GM12878 (cell line): ENCODE data around the gene LMLN. TPM values are rescaled to one million over a fixed set of nuclear protein-coding genes. Genes with fewer than 3 reads are reported as not detected.
A peak's percentile ranks its signal among the peaks of the same experiment; 100 is the strongest.

Experiments used
- ATF3 ChIP-seq: IDR thresholded peaks from 2 replicates; pipeline ENCODE4 v1.6.1; 2011; ENCODE audit warnings: low read depth, mild to moderate bottlenecking, low read length, moderate library complexity, borderline replicate concordance; ENCODE audit errors: extremely low read depth
- ATF7 ChIP-seq: fragments of 450-650 bp; IDR thresholded peaks from 2 replicates; pipeline ENCODE4 v1.6.1; 2016; ENCODE audit warnings: low read depth, mild to moderate bottlenecking
- BHLHE40 ChIP-seq, 2 experiments: fragments of 450-650 bp in 1 of 2; IDR thresholded peaks; 2 replicates each; pipeline ENCODE4 v1.6.1; 2011 to 2017; ENCODE audit warnings: low read depth in 2 of 2, borderline replicate concordance in 1 of 2, improper control_type of control experiment in 1 of 2, low read length in 1 of 2, mild to moderate bottlenecking in 1 of 2
- CBX5 ChIP-seq: sonication (generic); IDR thresholded peaks from 2 replicates; pipeline ENCODE4 v1.6.1; 2016; ENCODE audit warnings: low read depth, moderate library complexity, mild to moderate bottlenecking, inconsistent platforms
- CHD2 ChIP-seq: IDR thresholded peaks from 2 replicates; pipeline ENCODE4 v1.6.1; 2011; ENCODE audit warnings: low read depth, low read length, improper control_type of control experiment, borderline replicate concordance
- CREB1 ChIP-seq: IDR thresholded peaks from 2 replicates; pipeline ENCODE4 v1.6.1; 2012; ENCODE audit warnings: low read depth, mild to moderate bottlenecking, inconsistent platforms
- E2F4 ChIP-seq: IDR thresholded peaks from 2 replicates; pipeline ENCODE4 v1.6.1; 2012; ENCODE audit warnings: low read depth, low read length, improper control_type of control experiment
- EZH2 ChIP-seq: IDR thresholded peaks from 2 replicates; pipeline ENCODE4 v1.6.1; 2012; ENCODE audit warnings: low read depth, mild to moderate bottlenecking, control low read depth, inconsistent platforms, low read length, borderline replicate concordance; ENCODE audit not compliant: control insufficient read depth
- FOXK2 ChIP-seq: fragments of 450-650 bp; IDR thresholded peaks from 2 replicates; pipeline ENCODE4 v1.6.1; 2017; ENCODE audit warnings: mild to moderate bottlenecking, moderate library complexity
- FOXM1 ChIP-seq: IDR thresholded peaks from 2 replicates; pipeline ENCODE4 v1.6.1; 2012; ENCODE audit warnings: low read depth, mild to moderate bottlenecking, inconsistent platforms, low read length, moderate library complexity
- GATAD2B ChIP-seq: fragments of 450-650 bp; conservative IDR thresholded peaks from 2 replicates; pipeline ENCODE4 v1.6.1; 2017; ENCODE audit warnings: low read depth, mild to moderate bottlenecking, moderate library complexity
- MEF2A ChIP-seq: IDR thresholded peaks from 2 replicates; pipeline ENCODE4 v1.6.1; 2011; ENCODE audit warnings: low read depth, mild to moderate bottlenecking, low read length, moderate library complexity; ENCODE audit not compliant: insufficient read depth
- NBN ChIP-seq: fragments of 450-650 bp; IDR thresholded peaks from 2 replicates; pipeline ENCODE4 v1.6.1; 2016
- NR2C1 ChIP-seq: fragments of 450-650 bp; IDR thresholded peaks from 2 replicates; pipeline ENCODE4 v1.6.1; 2017; ENCODE audit warnings: antibody characterized with exemption, mild to moderate bottlenecking, moderate library complexity
- NR2C2 ChIP-seq: IDR thresholded peaks from 2 replicates; pipeline ENCODE4 v1.6.1; 2011; ENCODE audit warnings: borderline replicate concordance, low read depth; ENCODE audit not compliant: control insufficient read depth, insufficient read length
- PAX5 ChIP-seq: IDR thresholded peaks from 2 replicates; pipeline ENCODE4 v1.6.1; 2011; ENCODE audit warnings: low read depth, low read length, borderline replicate concordance
- RUNX3 ChIP-seq: IDR thresholded peaks from 2 replicates; pipeline ENCODE4 v1.6.1; 2012; ENCODE audit warnings: low read length, inconsistent platforms
- STAT1 ChIP-seq: fragments of 450-650 bp; conservative IDR thresholded peaks from 2 replicates; pipeline ENCODE4 v1.6.1; 2014; ENCODE audit warnings: antibody characterized with exemption, mild to moderate bottlenecking
- SUZ12 ChIP-seq: fragments of 200-600 bp; sonication (generic); IDR thresholded peaks from one replicate; pipeline ENCODE4 v1.6.1; 2018; ENCODE audit warnings: antibody characterized with exemption, mild to moderate bottlenecking; ENCODE audit not compliant: unreplicated experiment
- TBL1XR1 ChIP-seq: IDR thresholded peaks from 2 replicates; pipeline ENCODE4 v1.6.1; 2012; ENCODE audit warnings: low read depth, low read length, improper control_type of control experiment
- ZBED1 ChIP-seq: IDR thresholded peaks from 2 replicates; pipeline ENCODE4 v1.6.1; 2016; ENCODE audit warnings: borderline replicate concordance
- ZNF622 ChIP-seq: fragments of 450-650 bp; IDR thresholded peaks from 2 replicates; pipeline ENCODE4 v1.6.1; 2017; ENCODE audit warnings: mild to moderate bottlenecking, inconsistent platforms
- polyA plus RNA-seq, 11 experiments: library from polyadenylated mRNA; depleted of rRNA in 4 of 11; unstranded in 6 of 11; stranded (reverse) in 5 of 11; fragments of >200 nt; fragmentation: Nextera tagmentation in 4 of 11; fragmentation: Illumina TruSeq in 1 of 11; extraction: Ambion mirVana in 4 of 11; extraction: Trizol in 1 of 11; gene quantifications; 1 replicate in 1 of 11; 2 replicates in 10 of 11; pipeline versions ENCODE4 v1.2.1 to v1.2.3, GENCODE V29; 2011 to 2016; ENCODE audit warnings: inconsistent platforms in 2 of 11, missing spikeins in 2 of 11, low read depth in 1 of 11
- total RNA-seq, 4 experiments: library from RNA; depleted of rRNA in 3 of 4; stranded (reverse); fragments of >200 nt in 3 of 4; fragmentation: Illumina TruSeq in 1 of 4; extraction: Trizol in 1 of 4; gene quantifications; 2 replicates each; pipeline versions ENCODE4 v1.2.1 to v1.2.3, GENCODE V29; 2013 to 2021
- TF ChIP-seq, protein P1 (sequence below): fragments of 450-650 bp; IDR thresholded peaks from 2 replicates; pipeline ENCODE4 v1.6.1; 2016; ENCODE audit warnings: mild to moderate bottlenecking
- TF ChIP-seq, protein P2 (sequence below): IDR thresholded peaks from 2 replicates; pipeline ENCODE4 v1.6.1; 2012; ENCODE audit warnings: low read depth, low read length, improper control_type of control experiment
- TF ChIP-seq, protein P3 (sequence below): fragments of 450-650 bp; formaldehyde crosslinking; IDR thresholded peaks from 2 replicates; pipeline ENCODE4 v1.4.0; 2022; ENCODE audit warnings: mild to moderate bottlenecking, moderate library complexity

LMLN gene
- total and polyA plus RNA-seq, 10 of the 15 experiments (the other 5 are each of a cell fraction or from before 2014, with no cell fraction given): 0.02 to 1.7 (median 0.81) TPM

DNA sequence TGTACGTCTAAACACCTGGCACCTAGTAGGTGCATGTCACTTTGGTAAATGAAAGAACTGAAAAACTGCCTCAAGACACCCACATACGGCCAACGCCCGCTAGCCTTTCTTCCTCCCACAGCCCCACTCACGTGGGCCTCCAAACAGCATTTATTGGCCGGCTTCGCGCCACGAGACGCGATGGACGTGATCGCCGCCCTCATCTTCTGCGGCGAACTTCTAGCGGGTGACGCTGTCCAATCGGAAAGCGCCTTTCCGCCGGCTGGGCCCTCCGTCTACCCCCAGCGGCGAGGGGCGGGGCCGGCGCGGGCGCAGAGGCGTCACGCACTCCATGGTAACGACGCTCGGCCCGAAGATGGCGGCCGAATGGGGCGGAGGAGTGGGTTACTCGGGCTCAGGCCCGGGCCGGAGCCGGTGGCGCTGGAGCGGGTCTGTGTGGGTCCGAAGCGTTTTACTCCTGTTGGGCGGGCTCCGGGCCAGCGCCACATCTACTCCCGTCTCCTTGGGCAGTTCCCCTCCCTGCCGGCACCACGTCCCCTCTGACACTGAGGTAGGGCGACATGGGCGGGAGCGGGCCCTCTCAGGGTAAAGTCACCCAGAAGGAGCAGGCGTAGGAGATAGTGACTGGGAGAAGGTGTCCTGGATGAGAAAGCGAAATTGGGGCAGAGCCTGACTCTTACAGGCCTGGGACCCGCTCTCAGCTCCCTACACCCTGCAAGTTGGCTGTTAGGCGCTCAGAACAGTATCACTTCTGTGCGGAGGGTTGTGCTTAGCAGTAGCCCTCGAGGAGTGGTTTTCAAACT is at the start of gene LMLN (continued):
- TF ChIP-seq BHLHE40 (IDR thresholded peaks at IDR 0.05; ENCODE audit: borderline replicate concordance in 1 of 2, low read depth in 2 of 2, low read length in 1 of 2): peak; percentile 80 to 89; a peak in 3 of 4 replicates
- TF ChIP-seq ZNF622: no peak
- no peak for TF ChIP-seq MEF2A
- no peak; the same call in 1 of the 2 replicates for TF ChIP-seq NBN
- TF ChIP-seq, protein P1, sequence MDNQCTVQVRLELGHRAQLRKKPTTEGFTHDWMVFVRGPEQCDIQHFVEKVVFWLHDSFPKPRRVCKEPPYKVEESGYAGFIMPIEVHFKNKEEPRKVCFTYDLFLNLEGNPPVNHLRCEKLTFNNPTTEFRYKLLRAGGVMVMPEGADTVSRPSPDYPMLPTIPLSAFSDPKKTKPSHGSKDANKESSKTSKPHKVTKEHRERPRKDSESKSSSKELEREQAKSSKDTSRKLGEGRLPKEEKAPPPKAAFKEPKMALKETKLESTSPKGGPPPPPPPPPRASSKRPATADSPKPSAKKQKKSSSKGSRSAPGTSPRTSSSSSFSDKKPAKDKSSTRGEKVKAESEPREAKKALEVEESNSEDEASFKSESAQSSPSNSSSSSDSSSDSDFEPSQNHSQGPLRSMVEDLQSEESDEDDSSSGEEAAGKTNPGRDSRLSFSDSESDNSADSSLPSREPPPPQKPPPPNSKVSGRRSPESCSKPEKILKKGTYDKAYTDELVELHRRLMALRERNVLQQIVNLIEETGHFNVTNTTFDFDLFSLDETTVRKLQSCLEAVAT: peak; percentile 58; the same call in 1 of the 2 replicates
- TF ChIP-seq CBX5: no peak
- no peak for TF ChIP-seq ZBED1
- peak; percentile 78; the same call in 1 of the 2 replicates for TF ChIP-seq CHD2
- no peak for TF ChIP-seq PAX5
- TF ChIP-seq, protein P2, sequence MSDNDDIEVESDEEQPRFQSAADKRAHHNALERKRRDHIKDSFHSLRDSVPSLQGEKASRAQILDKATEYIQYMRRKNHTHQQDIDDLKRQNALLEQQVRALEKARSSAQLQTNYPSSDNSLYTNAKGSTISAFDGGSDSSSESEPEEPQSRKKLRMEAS: peak; percentile 95
- no peak for TF ChIP-seq FOXM1
- TF ChIP-seq RUNX3: peak; percentile 64
- no peak for TF ChIP-seq E2F4
- no peak for TF ChIP-seq NR2C2
- peak; percentile 34; the same call in 1 of the 2 replicates for TF ChIP-seq GATAD2B
- peak; percentile 90 for TF ChIP-seq CREB1
- TF ChIP-seq SUZ12: no peak
- no peak for TF ChIP-seq NR2C1
- peak; percentile 87; the same call in 1 of the 2 replicates for TF ChIP-seq STAT1
- TF ChIP-seq, protein P3, sequence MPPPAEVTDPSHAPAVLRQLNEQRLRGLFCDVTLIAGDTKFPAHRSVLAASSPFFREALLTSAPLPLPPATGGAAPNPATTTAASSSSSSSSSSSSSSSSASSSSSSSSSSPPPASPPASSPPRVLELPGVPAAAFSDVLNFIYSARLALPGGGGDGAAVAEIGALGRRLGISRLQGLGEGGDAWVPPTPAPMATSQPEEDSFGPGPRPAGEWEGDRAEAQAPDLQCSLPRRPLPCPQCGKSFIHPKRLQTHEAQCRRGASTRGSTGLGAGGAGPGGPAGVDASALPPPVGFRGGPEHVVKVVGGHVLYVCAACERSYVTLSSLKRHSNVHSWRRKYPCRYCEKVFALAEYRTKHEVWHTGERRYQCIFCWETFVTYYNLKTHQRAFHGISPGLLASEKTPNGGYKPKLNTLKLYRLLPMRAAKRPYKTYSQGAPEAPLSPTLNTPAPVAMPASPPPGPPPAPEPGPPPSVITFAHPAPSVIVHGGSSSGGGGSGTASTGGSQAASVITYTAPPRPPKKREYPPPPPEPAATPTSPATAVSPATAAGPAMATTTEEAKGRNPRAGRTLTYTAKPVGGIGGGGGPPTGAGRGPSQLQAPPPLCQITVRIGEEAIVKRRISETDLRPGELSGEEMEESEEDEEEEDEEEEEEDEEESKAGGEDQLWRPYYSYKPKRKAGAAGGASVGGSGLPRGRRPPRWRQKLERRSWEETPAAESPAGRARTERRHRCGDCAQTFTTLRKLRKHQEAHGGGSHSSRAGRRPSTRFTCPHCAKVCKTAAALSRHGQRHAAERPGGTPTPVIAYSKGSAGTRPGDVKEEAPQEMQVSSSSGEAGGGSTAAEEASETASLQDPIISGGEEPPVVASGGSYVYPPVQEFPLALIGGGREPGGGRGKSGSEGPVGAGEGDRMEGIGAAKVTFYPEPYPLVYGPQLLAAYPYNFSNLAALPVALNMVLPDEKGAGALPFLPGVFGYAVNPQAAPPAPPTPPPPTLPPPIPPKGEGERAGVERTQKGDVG: no peak
- TF ChIP-seq TBL1XR1: no peak
- peak; percentile 94 for TF ChIP-seq ATF3
- no peak for TF ChIP-seq EZH2
- peak; percentile 65 for TF ChIP-seq ATF7
- no peak for TF ChIP-seq FOXK2
